BJ (cell line): Measurements from ENCODE around the gene GRB2. TPM values are rescaled to one million over a fixed set of nuclear protein-coding genes. Genes with fewer than 3 reads are reported as not detected.

Experiments used
- CTCF ChIA-PET: fragments of 350-600 bp; formaldehyde crosslinking; extraction: SDS; loops from one replicate; lab custom pipeline; 2021; ENCODE audit warnings: antibody characterized with exemption, inconsistent platforms; lab: Yijun Ruan, JAX
- POLR2A ChIA-PET: fragments of 300-600 bp; sonication (Branson Sonifier 250); formaldehyde crosslinking; extraction: SDS; loops from one replicate; lab custom pipeline; 2021; ENCODE audit warnings: antibody characterized with exemption; lab: Charles Lee
- DNase-seq: peaks from one replicate; pipeline ENCODE4 v3.0.0-alpha.2; 2011; ENCODE audit warnings: low read depth
- H3K27me3 ChIP-seq: 2 replicates; pipeline ENCODE4 v1.6.0; 2011; ENCODE audit warnings: low read length; ENCODE audit not compliant: control insufficient read depth, insufficient read depth
- H3K36me3 ChIP-seq: 2 replicates; pipeline ENCODE4 v1.5.1; 2011; ENCODE audit warnings: low read length; ENCODE audit not compliant: control insufficient read depth, insufficient read depth
- H3K4me3 ChIP-seq: 2 replicates; pipeline ENCODE4 v1.5.1; 2011; ENCODE audit warnings: low read depth, mild to moderate bottlenecking, control low read depth, low read length
- polyA plus RNA-seq: library from polyadenylated mRNA; depleted of rRNA; stranded (reverse); fragments of >200 nt; gene quantifications from 2 replicates; pipeline ENCODE4 v1.2.3, GENCODE V29; 2011
- TF ChIP-seq, protein P1 (sequence below): IDR thresholded peaks from 2 replicates; pipeline ENCODE4 v1.5.1; 2011; ENCODE audit warnings: low read depth, mild to moderate bottlenecking, control low read depth, inconsistent platforms, low read length, moderate library complexity; ENCODE audit not compliant: insufficient read depth

Gene GRB2
- polyA plus RNA-seq, 1 experiment = 50.7 TPM

DNA sequence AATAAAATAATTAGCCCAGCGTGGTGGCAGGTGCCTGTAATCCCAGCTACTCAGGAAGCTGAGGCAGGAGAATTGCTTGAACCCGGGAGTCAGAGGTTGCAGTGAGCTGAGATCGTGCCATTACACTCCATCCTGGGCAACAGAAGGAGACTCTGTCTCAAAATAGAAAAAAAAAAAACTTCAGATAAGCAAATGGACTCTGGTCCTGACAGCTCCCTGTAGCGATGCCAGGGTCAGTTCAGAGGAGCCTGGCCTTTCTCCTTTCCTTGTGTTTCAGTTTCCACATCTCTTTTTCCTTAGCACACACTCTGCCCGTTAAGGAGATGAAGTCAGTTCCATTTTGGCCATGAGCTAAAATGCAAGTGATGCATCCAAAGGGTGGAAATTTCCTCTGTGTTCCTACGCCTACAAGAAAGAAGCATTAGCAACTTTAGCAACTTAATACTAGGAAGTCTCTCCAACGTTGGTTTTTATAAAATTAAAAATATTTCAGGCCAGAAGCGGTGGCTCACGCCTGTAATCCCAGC, 11.6 kb upstream of the GRB2 start:
- H3K4me3 ChIP-seq = no peak overlapping the region
- H3K27me3 ChIP-seq = peaks cover 2% of the 10 kb centered on the region
- DNase-seq = no peak
- CTCF ChIA-PET = no interaction called here
- POLR2A ChIA-PET = no interaction called here
- TF ChIP-seq, protein P1, sequence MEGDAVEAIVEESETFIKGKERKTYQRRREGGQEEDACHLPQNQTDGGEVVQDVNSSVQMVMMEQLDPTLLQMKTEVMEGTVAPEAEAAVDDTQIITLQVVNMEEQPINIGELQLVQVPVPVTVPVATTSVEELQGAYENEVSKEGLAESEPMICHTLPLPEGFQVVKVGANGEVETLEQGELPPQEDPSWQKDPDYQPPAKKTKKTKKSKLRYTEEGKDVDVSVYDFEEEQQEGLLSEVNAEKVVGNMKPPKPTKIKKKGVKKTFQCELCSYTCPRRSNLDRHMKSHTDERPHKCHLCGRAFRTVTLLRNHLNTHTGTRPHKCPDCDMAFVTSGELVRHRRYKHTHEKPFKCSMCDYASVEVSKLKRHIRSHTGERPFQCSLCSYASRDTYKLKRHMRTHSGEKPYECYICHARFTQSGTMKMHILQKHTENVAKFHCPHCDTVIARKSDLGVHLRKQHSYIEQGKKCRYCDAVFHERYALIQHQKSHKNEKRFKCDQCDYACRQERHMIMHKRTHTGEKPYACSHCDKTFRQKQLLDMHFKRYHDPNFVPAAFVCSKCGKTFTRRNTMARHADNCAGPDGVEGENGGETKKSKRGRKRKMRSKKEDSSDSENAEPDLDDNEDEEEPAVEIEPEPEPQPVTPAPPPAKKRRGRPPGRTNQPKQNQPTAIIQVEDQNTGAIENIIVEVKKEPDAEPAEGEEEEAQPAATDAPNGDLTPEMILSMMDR = no peak
- no peaks in the 10 kb centered on the region for H3K36me3 ChIP-seq

DNA sequence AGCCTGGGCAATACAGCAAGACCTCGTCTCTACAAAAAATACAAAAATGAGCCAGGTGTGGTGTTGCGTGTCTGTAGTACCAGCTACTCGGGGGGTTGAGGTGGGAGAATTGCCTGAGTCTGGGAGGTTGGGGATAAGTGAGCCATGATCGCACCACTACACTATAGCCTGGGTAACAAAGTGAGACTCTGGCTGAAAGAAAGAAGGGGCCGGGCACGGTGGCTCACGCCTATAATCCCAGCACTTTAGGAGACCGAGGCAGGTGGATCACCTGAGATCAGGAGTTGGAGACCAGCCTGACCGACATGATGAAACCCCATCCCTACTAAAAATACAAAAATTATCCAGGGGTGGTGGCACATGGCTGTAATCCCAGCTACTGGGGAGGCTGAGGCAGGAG, 10.5 kb upstream of the GRB2 start:
- no peak for DNase-seq
- Histone ChIP-seq H3K36me3 (no peaks in the 10 kb centered on the region), H3K27me3 (peaks cover 2% of the 10 kb centered on the region), H3K4me3 (no peak overlapping the region)
- ChIA-PET POLR2A (no interaction called here), CTCF (interaction anchor here (1.4 kb wide), 1 partner anchor 9 kb away, joined by 3 read pairs; no protein-coding TSS in a partner anchor)
- TF ChIP-seq, protein P1 = no peak

DNA sequence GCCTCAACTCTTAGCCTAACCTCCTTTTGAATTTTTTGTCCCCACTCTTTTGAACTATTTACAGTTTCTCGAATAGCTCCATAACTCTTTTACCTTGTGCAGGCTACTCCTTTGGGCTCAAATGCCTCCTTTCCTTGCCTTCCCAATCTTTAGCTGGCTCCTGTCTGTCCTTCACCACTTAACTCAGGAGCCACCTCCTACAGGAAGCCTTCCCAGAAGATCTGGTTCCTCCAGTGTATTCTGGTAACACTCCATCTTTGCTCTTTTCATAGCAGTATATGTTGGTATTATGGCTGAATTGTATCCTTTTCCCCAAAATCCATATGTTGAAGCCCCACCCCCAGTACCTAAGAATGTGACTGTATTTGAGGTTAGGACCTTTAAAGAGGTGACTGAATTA, 9.0 kb upstream of the GRB2 start:
- TF ChIP-seq, protein P1 = no peak
- no peaks in the 10 kb centered on the region for H3K36me3 ChIP-seq
- no peak for DNase-seq
- ChIA-PET POLR2A (no interaction called here), CTCF (interaction anchor here (0.5 to 4.3 kb wide), 2 partner anchors 92 to 147 kb away, joined by 4 to 28 read pairs; no protein-coding TSS in a partner anchor)
- H3K4me3 ChIP-seq = no peak overlapping the region
- H3K27me3 ChIP-seq = peaks cover 5% of the 10 kb centered on the region

DNA sequence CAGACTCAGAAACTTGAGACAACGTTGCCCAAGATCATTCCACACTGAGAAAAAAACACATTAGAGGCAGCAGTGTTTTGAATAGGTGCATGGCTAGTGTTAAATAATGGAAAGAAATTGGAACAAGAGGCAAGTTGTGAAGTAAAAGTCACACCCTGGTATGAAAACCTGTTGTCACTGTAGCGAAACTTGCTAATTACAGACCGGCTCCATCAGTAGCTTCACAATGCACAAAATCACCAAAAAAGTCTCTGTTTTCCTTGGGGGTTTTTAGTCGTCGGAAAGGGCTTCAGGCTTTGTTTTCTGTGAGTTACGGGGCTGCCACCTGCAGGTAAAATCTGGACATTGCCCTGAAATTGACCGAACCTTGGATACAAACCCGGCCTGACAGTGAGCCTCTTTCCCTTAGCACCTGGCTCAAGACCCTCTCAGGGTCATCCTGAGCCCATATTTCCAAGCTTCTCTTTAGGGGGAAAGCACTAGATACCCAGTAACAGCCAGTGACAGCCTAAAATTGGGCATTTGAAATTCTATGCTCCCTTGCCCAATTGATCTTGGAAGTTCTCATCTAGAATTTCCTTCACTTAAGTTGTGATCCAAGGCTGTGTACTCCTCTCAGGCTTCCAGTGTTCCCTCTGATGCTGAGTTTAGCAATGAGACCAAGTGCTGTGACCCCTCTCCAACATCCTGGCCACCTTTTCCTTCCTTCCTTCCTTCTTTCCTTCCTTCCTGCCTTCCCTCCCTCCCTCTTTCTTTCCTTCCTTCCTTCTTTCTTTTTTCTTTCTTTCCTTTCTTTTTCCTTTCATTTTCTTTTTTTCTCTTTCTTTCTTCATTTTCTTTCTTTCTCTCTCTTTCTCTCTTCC, 7.2 kb upstream of the GRB2 start:
- peaks cover 6% of the 10 kb centered on the region for H3K27me3 ChIP-seq
- TF ChIP-seq, protein P1 = peak; percentile 77
- H3K4me3 ChIP-seq = no peak overlapping the region
- ChIA-PET CTCF (interaction anchor here (0.7 to 4.3 kb wide), 21 partner anchors 9 to 299 kb away, joined by 3 to 28 read pairs (median 4); partner anchors contain the start of genes GGA3, MIF4GD, MRPS7 and SLC25A19), POLR2A (interaction anchor here (0.7 kb wide), 1 partner anchor 142 kb away, joined by 4 read pairs; the partner anchor contains the start of gene MIF4GD)
- DNase-seq = no peak
- H3K36me3 ChIP-seq = no peaks in the 10 kb centered on the region
